Mesendoderm (in vitro differentiated cells): ENCODE data around the gene BACH2.

Experiments used
- DNase-seq: peaks from one replicate; pipeline ENCODE4 v3.0.0; 2013
- H2AK5ac ChIP-seq: 2 replicates; pipeline ENCODE4 v1.6.1; 2013; ENCODE audit warnings: low read length, inconsistent platforms
- H2BK120ac ChIP-seq: 2 replicates; pipeline ENCODE4 v1.6.1; 2013; ENCODE audit warnings: low read depth, mild to moderate bottlenecking, low read length, moderate library complexity, mixed read lengths
- H2BK15ac ChIP-seq: replicated peaks from 2 replicates; pipeline ENCODE4 v1.6.1; 2013; ENCODE audit warnings: low read depth, mild to moderate bottlenecking, moderate library complexity
- H2BK5ac ChIP-seq: 2 replicates; pipeline ENCODE4 v1.6.1; 2013; ENCODE audit warnings: low read length, inconsistent platforms
- H3K18ac ChIP-seq: 2 replicates; pipeline ENCODE4 v1.6.1; 2013; ENCODE audit warnings: mild to moderate bottlenecking, low read length, mixed read lengths
- H3K23ac ChIP-seq: one replicate; pipeline ENCODE4 v1.6.1; 2013; ENCODE audit warnings: low read length
- H3K27ac ChIP-seq: 2 replicates; pipeline ENCODE4 v1.5.1; 2013; ENCODE audit warnings: low read depth, mild to moderate bottlenecking, inconsistent platforms, low read length, moderate library complexity
- H3K27me3 ChIP-seq: 2 replicates; pipeline ENCODE4 v1.6.1; 2013; ENCODE audit warnings: low read length, control low read depth, mild to moderate bottlenecking, inconsistent platforms; ENCODE audit not compliant: insufficient read depth, poor library complexity
- H3K36me3 ChIP-seq: 2 replicates; pipeline ENCODE4 v1.6.1; 2013; ENCODE audit warnings: low read length, inconsistent platforms; ENCODE audit not compliant: control insufficient read depth, insufficient read depth
- H3K4ac ChIP-seq: one replicate; pipeline ENCODE4 v1.6.1; 2013; ENCODE audit warnings: low read depth, mild to moderate bottlenecking, low read length, moderate library complexity
- H3K4me1 ChIP-seq: 2 replicates; pipeline ENCODE4 v1.6.1; 2013; ENCODE audit warnings: low read depth, low read length, inconsistent platforms; ENCODE audit not compliant: control insufficient read depth
- H3K4me2 ChIP-seq: 2 replicates; pipeline ENCODE4 v1.6.1; 2013; ENCODE audit warnings: low read length
- H3K4me3 ChIP-seq: 2 replicates; pipeline ENCODE4 v1.5.1; 2013; ENCODE audit warnings: mild to moderate bottlenecking, low read length
- H3K56ac ChIP-seq: one replicate; pipeline ENCODE4 v1.6.1; 2013; ENCODE audit warnings: low read length
- H3K79me1 ChIP-seq: 2 replicates; pipeline ENCODE4 v1.6.1; 2013; ENCODE audit warnings: low read length, inconsistent platforms
- H3K79me2 ChIP-seq: 2 replicates; pipeline ENCODE4 v1.6.1; 2013; ENCODE audit warnings: mild to moderate bottlenecking, low read length; ENCODE audit not compliant: control insufficient read depth, insufficient read depth
- H3K9ac ChIP-seq: 2 replicates; pipeline ENCODE4 v1.6.1; 2013; ENCODE audit warnings: low read length, inconsistent platforms
- H4K5ac ChIP-seq: one replicate; pipeline ENCODE4 v1.6.1; 2013; ENCODE audit warnings: low read length
- H4K8ac ChIP-seq: one replicate; pipeline ENCODE4 v1.6.1; 2013; ENCODE audit warnings: low read depth, mild to moderate bottlenecking, control low read depth, low read length, moderate library complexity
- WGBS: extraction: QIAGEN DNeasy Blood & Tissue Kit; methylation state at CpG from one replicate; pipeline ENCODE4 v1.1.7; 2013; ENCODE audit warnings: low lambda C conversion rate, missing lambda C conversion rate; ENCODE audit not compliant: insufficient coverage; ENCODE audit errors: extremely low coverage; 5-methylcytosine and 5-hydroxymethylcytosine counted together

Gene BACH2

DNA sequence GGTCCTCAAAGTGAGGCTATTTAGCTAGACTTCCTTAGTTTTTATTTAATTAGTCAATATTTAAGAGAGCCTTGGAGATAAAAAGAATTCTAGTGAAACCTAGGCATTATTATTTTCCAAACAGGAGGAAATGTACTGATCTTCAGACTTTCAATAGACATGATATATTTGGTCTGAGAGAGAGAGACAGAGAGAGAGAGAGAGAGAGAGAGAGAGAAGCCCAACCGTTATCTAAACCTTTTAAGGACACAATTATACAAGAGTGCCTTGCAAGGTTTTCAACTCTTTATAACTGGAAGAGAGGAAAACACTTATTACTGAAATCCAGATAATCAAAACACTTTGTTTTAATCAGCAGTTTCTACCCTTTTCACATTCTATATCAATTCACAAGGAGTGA, 64.8 kb downstream of the BACH2 start:
- DNase-seq = no peak
- H3K4ac ChIP-seq = no peak overlapping the region
- H3K4me2 ChIP-seq = no peak overlapping the region
- no peaks in the 10 kb centered on the region for H3K79me2 ChIP-seq
- H3K18ac ChIP-seq = no peak overlapping the region
- H3K56ac ChIP-seq = no peak overlapping the region
- no peak overlapping the region for H4K5ac ChIP-seq
- no peak overlapping the region for H2BK120ac ChIP-seq
- H3K4me3 ChIP-seq = no peak overlapping the region
- no peak overlapping the region for H2BK5ac ChIP-seq
- H3K23ac ChIP-seq = no peak overlapping the region
- H4K8ac ChIP-seq = no peak overlapping the region
- no peaks in the 10 kb centered on the region for H3K27me3 ChIP-seq
- WGBS = no CpG with 5 or more reads among the region's 1 CpG
- no peaks in the 10 kb centered on the region for H3K4me1 ChIP-seq
- no peak overlapping the region for H2AK5ac ChIP-seq
- H3K36me3 ChIP-seq = no peaks in the 10 kb centered on the region
- no peaks in the 10 kb centered on the region for H3K79me1 ChIP-seq
- H3K27ac ChIP-seq = no peak overlapping the region
- no peak overlapping the region for H3K9ac ChIP-seq
- H2BK15ac ChIP-seq = no peak overlapping the region

DNA sequence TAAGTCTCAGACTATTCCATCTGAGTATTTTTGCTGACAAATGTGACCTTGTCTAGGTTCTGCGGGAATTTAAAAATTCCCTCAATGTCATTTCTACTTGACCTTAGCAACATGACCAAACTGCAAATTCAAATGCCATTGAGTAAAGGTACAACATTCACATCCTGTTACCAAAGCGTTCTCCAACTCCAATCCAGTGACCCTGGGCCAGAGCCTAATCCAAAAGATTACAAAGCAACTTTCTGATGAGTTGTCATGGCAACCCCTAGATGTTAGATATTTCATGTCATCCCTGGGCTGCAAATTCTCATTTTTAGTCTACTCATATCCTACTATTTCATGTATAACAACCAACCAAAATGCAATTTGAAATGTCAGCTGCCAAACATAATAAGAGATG, 65.3 kb downstream of the BACH2 start:
- no CpG with 5 or more reads among the region's 2 CpGs for WGBS
- H3K23ac ChIP-seq = no peak overlapping the region
- H3K27me3 ChIP-seq = no peaks in the 10 kb centered on the region

DNA sequence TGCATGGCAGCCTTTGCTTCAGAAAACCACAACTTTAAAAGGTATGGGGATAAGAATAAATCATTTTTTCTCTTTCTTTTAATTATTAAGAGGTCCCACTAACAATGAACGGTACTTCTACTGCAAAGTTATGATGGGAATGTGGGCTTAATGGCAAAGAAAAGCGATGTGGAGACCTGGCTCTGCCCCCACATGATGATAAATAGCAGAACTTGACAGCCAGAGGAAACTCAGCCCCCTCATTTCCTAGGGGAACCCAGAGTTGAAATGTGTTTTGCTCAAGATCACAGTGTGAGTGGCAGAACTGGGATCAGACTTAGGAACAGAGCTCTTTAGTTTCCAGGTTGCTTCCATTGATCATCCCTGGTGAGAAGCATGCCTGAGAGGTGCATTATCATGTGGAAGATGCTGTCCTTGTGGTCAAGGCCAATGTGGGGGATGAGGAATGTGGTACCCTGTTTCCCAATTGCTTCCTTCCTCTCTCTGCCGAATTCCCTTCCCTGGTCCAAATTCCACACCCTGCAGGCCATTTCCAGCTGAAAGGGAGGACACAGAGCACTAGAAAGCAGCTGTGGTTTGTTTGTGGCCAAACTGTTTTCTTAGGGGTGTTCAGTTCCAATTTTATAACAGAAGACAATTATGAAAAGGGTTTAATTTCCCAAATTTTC, 66.0 kb downstream of the BACH2 start:
- H3K79me2 ChIP-seq = no peaks in the 10 kb centered on the region
- WGBS = no CpG with 5 or more reads among the region's 3 CpGs
- H4K5ac ChIP-seq = no peak overlapping the region
- no peaks in the 10 kb centered on the region for H3K4me1 ChIP-seq
- H3K56ac ChIP-seq = no peak overlapping the region
- H2BK120ac ChIP-seq = no peak overlapping the region
- no peak overlapping the region for H3K4ac ChIP-seq
- H2BK15ac ChIP-seq = no peak overlapping the region
- no peak overlapping the region for H3K9ac ChIP-seq
- H3K36me3 ChIP-seq = no peaks in the 10 kb centered on the region
- H3K18ac ChIP-seq = no peak overlapping the region
- H3K27ac ChIP-seq = no peak overlapping the region
- H3K4me2 ChIP-seq = no peak overlapping the region
- no peak overlapping the region for H3K4me3 ChIP-seq
- no peak overlapping the region for H3K23ac ChIP-seq
- no peaks in the 10 kb centered on the region for H3K27me3 ChIP-seq
- H2BK5ac ChIP-seq = no peak overlapping the region
- no peak overlapping the region for H4K8ac ChIP-seq
- H3K79me1 ChIP-seq = no peaks in the 10 kb centered on the region
- H2AK5ac ChIP-seq = no peak overlapping the region
- DNase-seq = peak; percentile 29

More for the DNA sequence above, 65.3 kb downstream of the BACH2 start:
- no peak for DNase-seq
- Histone ChIP-seq H2BK15ac (no peak overlapping the region), H3K4ac (no peak overlapping the region), H3K4me2 (no peak overlapping the region), H3K36me3 (no peaks in the 10 kb centered on the region), H4K5ac (no peak overlapping the region), H2BK5ac (no peak overlapping the region), H4K8ac (no peak overlapping the region), H2AK5ac (no peak overlapping the region), H2BK120ac (no peak overlapping the region), H3K27ac (no peak overlapping the region), H3K4me1 (no peaks in the 10 kb centered on the region), H3K56ac (no peak overlapping the region), H3K9ac (no peak overlapping the region), H3K79me2 (no peaks in the 10 kb centered on the region), H3K79me1 (no peaks in the 10 kb centered on the region), H3K4me3 (no peak overlapping the region), H3K18ac (no peak overlapping the region)

DNA sequence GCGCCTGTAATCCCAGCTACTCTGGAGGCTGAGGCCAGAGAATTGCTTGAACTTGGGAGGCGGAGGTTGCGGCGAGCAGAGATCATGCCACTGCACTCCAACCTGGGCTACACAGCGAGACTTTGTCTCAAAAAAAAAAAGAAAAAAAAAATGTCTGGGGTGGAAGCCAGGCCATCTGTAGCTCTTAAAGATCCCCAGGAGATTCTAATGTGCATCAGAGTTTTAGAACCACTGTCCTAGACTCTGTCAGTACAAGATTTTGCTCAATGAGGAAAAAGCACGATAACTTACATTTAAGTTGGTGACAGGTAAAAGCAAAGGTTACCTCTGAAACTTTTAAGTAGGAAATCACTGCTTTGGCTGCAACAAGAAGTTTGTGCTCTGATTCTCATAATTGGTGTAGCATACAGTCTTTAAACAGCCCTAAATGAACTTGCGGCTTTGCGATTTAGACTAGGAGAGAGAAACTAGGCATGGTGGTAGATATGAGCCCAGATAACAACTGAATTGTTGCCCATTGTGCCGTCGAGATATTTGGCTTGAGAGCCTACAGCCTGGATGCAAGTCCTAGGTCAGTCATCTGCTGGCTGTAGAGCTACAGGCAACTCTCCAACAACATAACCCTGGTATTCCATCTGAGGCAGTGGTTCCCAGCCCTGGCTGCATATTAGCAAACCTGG, 67.2 kb downstream of the BACH2 start:
- H3K56ac ChIP-seq = no peak overlapping the region
- H4K8ac ChIP-seq = no peak overlapping the region
- no peaks in the 10 kb centered on the region for H3K36me3 ChIP-seq
- no peak overlapping the region for H3K4me3 ChIP-seq
- H2BK120ac ChIP-seq = no peak overlapping the region
- H2AK5ac ChIP-seq = no peak overlapping the region
- H3K4me1 ChIP-seq = no peaks in the 10 kb centered on the region
- no peak overlapping the region for H2BK5ac ChIP-seq
- H4K5ac ChIP-seq = no peak overlapping the region
- H3K18ac ChIP-seq = no peak overlapping the region
- no peak for DNase-seq
- no peak overlapping the region for H3K4ac ChIP-seq
- no peak overlapping the region for H3K4me2 ChIP-seq
- H3K27ac ChIP-seq = no peak overlapping the region
- no peak overlapping the region for H3K9ac ChIP-seq
- H3K79me2 ChIP-seq = no peaks in the 10 kb centered on the region
- no peaks in the 10 kb centered on the region for H3K79me1 ChIP-seq
- H3K27me3 ChIP-seq = no peaks in the 10 kb centered on the region
- no CpG with 5 or more reads among the region's 10 CpGs for WGBS
- H3K23ac ChIP-seq = no peak overlapping the region
- no peak overlapping the region for H2BK15ac ChIP-seq

DNA sequence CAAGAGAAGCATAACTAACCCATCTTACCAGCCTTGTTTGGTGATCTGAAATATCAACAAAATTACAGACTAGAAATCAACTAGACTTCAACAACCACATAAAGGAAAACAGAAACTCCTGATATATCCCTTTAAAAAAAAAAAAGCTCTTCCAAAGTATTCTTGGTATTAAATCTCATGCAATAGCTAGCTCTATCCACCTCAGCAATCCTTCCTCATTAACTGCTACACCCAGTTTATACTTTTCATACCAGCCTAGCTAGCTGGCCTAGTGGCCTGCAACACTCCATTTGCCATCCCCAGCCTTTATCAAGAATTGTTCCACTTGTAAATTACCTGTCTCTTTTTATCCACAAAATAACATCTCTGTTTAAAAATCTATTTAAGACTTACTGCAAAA, 69.0 kb downstream of the BACH2 start:
- H3K9ac ChIP-seq = no peak overlapping the region
- DNase-seq = no peak
- no peak overlapping the region for H3K56ac ChIP-seq
- no peak overlapping the region for H4K8ac ChIP-seq
- H3K4me3 ChIP-seq = no peak overlapping the region
- no peak overlapping the region for H3K18ac ChIP-seq
- no peaks in the 10 kb centered on the region for H3K79me1 ChIP-seq
- H3K4ac ChIP-seq = no peak overlapping the region
- no peaks in the 10 kb centered on the region for H3K79me2 ChIP-seq
- H3K27ac ChIP-seq = no peak overlapping the region
- H3K4me1 ChIP-seq = no peaks in the 10 kb centered on the region
- H2BK15ac ChIP-seq = no peak overlapping the region
- no peak overlapping the region for H2BK120ac ChIP-seq
- H3K36me3 ChIP-seq = no peaks in the 10 kb centered on the region
- H3K4me2 ChIP-seq = no peak overlapping the region
- no peak overlapping the region for H2BK5ac ChIP-seq
- no peak overlapping the region for H2AK5ac ChIP-seq
- no peak overlapping the region for H4K5ac ChIP-seq
- H3K27me3 ChIP-seq = no peaks in the 10 kb centered on the region
- H3K23ac ChIP-seq = no peak overlapping the region

DNA sequence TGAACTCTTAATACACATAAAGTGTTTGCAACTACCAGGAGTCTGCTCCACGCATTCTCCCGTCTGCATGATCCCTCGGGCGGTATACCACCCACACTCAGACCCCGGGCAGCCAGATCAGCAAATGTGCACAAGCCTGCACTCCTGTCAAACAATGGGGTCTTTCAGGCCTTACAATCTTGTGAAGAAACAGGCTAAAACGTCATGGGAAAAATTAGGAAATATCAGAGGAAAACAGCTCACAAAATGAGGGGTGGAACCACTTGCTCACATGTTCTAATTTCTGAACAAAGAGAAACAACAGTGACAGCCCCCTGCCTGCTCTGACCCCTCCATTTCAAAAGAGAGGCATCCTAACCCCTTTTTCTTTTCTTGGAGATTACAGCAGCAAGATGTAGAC, 69.4 kb downstream of the BACH2 start:
- Histone ChIP-seq H4K5ac (no peak overlapping the region), H3K4me2 (no peak overlapping the region), H2AK5ac (no peak overlapping the region), H3K23ac (no peak overlapping the region), H4K8ac (no peak overlapping the region), H3K4ac (no peak overlapping the region), H3K4me1 (no peaks in the 10 kb centered on the region), H3K27ac (no peak overlapping the region), H3K79me1 (no peaks in the 10 kb centered on the region), H3K4me3 (no peak overlapping the region), H2BK15ac (no peak overlapping the region), H3K9ac (no peak overlapping the region), H3K56ac (no peak overlapping the region), H3K18ac (no peak overlapping the region), H3K36me3 (no peaks in the 10 kb centered on the region), H3K79me2 (no peaks in the 10 kb centered on the region), H3K27me3 (no peaks in the 10 kb centered on the region), H2BK120ac (no peak overlapping the region), H2BK5ac (no peak overlapping the region)
- DNase-seq = no peak
- no CpG with 5 or more reads among the region's 6 CpGs for WGBS
